Fibroblast of skin of scalp (primary cell): ENCODE measurements around the gene TMBIM1. TPM values are rescaled to one million over a fixed set of nuclear protein-coding genes. Genes with fewer than 3 reads are reported as not detected.
A peak's percentile ranks its signal among the peaks of the same experiment; 100 is the strongest.

ENCODE experiments used
- DNase-seq: peaks from one replicate; pipeline ENCODE4 v3.0.0-alpha.2; 2013
- polyA plus RNA-seq, 2 experiments: library from polyadenylated mRNA; unstranded; fragments of 120-200 nt; gene quantifications; one replicate each; pipeline ENCODE4 v1.2.1, GENCODE V29; 2013; ENCODE audit not compliant: insufficient read length in 2 of 2

TMBIM1 gene
- 78.3 TPM for polyA plus RNA-seq (2013, experiment 1 of 2; ENCODE audit: insufficient read length)
- 82.3 TPM for polyA plus RNA-seq (2013, experiment 2 of 2; ENCODE audit: insufficient read length)

GRCh38 chr2:218292048-218293014 lies at the start of gene TMBIM1:
TSS of gene TMBIM1 (minus strand) at chr2:218292503. CDS start at chr2:218282141, 10,362 bp downstream.
- DNase-seq, result peak; percentile 76

DNA sequence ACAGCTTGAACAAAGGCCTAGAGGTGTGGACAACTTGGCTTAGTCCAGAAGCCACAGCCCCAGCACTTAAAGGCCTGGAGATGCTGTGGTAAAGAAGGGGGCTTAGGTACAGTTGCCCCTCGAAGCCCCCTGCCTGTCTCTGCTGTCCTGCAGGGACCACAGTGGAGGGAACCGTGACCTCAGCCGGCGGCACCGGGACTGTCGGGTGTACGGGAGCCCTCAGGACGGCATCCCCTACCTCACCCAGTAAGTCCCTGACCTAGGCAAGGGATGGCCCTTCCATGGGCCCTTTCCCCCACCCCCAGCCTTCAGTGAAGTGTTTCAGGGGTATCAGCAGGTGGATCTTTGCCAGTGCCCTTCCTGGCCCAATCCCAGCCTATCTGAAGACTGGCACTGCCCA lies 49.1 kb upstream of the TMBIM1 start:
- DNase-seq, result no peak

- no peak for DNase-seq
Observed at GRCh38 chr2:218340656-218341055, 48.4 kb upstream of the TMBIM1 start.

GRCh38 chr2:218334531-218334930 lies 42.2 kb upstream of the TMBIM1 start:
- DNase-seq, result no peak

GRCh38 chr2:218332920-218333645 lies 40.8 kb upstream of the TMBIM1 start:
- DNase-seq, result no peak

- DNase-seq, result no peak
Observed at GRCh38 chr2:218332288-218332687, 40.0 kb upstream of the TMBIM1 start.

GRCh38 chr2:218331745-218332144 lies 39.4 kb upstream of the TMBIM1 start:
- DNase-seq, result no peak

GRCh38 chr2:218329826-218330593 lies 37.7 kb upstream of the TMBIM1 start:
- DNase-seq, result no peak

- no peak for DNase-seq
Observed at GRCh38 chr2:218329027-218329825, 36.9 kb upstream of the TMBIM1 start.

DNA sequence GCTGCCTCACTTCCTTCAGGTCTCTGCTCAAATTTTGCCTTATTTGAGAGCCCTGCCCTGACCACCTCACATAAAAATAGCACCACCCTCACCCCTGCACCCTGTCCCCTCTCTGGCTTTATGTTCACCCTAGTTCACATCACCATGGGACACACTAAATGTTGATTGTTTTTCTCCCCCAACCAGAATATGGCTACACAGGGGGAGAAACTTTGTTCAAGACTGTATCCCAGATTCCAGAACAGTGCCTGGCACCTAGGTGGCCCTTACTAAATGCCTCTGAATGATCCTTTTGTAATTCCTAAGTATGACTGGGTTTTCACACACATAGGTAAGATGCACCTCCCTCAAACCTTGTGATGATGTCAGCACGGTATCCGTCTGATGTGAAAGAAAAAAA lies 36.0 kb upstream of the TMBIM1 start:
- no peak for DNase-seq

DNA sequence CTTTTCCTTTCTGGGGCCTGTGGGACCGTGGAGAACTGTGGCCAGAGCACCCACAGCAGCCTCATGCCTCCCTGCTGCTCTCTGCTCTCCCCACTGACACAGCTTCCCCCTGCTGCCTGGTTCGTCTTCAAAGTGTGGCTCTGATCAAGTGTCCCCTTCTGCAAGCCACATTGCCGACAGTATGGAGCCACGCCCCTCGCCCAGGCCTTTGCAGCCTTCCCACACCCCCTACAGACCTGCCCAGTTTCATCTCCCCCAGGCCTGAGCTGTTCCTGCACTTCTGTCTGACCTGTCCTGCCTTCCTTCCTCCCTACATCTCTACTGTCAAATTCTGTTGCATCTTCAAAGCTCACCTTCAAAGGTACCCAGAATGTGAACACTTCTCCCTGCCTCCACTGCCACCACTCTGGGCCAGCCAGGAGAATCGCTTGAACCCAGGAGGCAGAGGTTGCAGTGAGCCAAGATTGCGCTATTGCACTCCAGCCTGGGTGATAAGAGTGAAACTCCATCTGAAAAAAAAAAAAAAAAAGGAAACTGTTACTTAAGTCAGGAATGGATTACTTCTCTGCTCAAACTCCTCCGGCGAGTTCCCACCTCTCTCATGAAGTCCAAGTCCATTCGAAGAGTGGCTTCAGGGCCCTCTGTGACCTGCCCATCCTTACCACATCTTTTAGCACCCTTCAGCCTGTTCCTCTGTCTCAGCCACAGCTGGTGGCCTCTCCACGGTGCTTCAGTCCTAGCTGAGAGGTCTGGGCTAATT lies 35.3 kb upstream of the TMBIM1 start:
- DNase-seq, result no peak

DNA sequence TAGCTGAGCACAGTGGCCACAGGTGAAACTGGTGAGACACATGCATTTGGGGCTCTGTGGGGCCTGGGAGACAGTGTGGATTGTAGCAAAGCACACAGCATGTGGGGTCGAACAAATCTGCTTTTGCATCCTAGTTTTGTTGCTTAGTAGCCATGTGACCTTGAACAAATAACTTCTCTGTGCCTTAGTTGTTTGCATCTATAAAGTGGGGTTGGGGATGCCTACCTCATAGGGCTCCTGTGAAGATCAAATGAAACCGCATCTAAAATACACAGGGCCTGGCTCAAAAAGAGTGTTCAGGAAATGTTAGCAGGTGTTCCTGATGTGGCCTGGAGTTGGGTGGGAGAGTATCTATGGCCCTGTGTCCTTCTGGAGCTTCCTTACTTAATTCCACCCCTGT lies 34.0 kb upstream of the TMBIM1 start:
- no peak for DNase-seq

GRCh38 chr2:218325566-218326160 lies 33.4 kb upstream of the TMBIM1 start:
- DNase-seq, result peak; percentile 12

DNA sequence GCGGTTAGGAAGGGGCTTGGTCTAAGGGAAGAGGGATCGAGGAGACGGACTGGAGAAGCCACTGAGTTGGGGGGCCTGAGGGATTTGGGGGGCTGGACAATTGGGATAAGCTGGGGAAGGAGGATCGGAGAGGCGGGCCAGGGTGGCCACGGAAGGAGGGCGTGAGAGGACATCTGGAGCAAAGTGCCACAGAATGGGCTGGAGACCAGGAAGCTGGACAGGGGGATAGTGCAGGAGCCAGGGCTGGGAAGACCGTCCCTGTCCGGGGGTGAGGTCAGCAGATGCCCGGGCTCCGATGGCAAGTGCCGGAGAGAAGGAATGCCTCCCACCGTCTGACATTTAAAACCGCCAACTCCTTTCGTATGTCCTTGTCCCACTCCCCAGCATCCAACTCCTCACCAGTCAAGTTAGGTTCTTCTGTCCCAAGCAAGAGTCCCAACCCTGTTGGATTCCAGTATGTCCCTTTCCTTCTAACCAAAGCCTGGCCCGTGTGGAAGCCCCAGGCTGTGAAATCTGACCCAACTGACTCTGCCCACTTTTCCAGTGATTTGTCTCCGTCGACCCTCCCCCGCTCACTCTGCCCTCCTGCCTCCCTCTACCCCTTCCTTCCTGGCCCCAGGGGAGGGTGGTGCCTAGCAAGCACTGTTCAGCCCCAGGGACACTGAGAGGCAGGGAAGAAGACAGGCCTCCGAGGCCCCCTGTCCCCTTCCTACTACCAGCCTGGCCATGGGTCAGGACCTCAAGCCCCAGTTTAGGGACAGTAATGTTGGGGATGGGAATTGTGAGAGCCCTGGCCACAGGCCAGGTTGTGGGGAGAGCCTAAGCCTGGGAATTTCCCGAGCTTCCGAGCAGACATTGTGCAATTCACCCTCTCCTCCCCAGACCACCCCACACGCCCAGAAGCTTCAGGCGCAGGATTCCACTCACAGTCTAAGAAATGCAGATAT lies 31.5 kb upstream of the TMBIM1 start:
- DNase-seq, result peak; percentile 68

DNA sequence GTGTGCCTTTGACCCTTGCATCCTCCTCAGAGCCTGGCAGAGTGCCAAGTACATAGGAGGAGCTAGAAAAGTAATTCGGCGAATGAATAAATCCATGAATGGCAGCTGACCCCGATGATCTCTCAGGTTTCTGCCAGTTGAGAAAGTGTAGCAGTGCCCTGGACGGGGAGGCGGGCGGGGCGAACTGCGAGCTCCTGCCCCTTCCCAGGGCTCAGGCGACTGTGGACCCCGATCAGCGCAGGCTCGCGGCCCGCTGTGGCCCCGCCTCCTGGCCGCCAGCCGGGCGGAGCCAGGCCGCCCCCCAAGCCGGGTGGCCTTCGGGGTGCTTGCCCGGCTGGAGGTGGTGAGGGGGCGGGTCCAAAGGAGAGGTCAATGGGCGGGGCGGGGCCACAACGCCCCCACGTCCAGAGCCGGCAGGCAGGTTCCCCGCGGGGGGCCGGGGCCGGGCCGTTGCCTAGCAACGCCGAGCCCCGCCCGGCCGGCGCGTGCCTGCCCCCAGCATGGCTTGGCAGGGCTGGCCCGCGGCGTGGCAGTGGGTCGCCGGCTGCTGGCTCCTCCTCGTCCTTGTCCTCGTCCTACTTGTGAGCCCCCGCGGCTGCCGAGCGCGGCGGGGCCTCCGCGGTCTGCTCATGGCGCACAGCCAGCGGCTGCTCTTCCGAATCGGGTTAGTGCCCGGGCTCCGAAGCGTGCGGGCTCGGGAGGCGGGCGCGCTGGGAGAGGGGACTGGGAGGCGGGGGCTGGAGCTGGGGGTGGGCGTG lies 30.6 kb upstream of the TMBIM1 start:
- DNase-seq, result peak; percentile 69

DNA sequence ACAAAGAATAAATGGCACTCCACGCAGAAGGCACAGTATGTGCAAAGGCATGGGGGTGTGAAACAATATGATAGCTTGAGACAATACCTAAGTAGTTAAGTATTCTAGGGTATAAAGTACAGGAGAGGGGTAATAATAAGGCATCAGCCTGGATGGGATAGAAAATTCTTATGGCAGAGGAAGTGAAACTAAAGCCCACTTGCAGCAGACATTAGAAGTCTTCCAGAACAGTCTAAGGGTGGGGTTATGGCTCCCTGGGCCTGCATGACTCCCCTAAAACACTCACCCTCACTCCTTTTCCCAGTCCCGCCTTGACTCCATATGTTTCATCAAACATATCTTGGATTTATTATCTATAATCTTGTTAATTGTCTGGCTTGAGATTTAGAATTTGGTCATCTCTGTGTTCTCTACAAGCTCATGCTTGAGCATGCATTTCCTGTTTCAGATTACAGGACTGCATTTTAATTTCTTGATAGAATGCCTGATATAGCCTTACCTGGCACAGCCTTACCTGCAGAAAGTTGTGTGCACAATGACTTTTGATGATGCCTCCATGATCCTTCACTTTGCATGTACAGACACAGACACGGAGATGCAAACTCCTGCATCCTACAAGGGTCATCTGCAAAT lies 28.5 kb upstream of the TMBIM1 start:
- no peak for DNase-seq

DNA sequence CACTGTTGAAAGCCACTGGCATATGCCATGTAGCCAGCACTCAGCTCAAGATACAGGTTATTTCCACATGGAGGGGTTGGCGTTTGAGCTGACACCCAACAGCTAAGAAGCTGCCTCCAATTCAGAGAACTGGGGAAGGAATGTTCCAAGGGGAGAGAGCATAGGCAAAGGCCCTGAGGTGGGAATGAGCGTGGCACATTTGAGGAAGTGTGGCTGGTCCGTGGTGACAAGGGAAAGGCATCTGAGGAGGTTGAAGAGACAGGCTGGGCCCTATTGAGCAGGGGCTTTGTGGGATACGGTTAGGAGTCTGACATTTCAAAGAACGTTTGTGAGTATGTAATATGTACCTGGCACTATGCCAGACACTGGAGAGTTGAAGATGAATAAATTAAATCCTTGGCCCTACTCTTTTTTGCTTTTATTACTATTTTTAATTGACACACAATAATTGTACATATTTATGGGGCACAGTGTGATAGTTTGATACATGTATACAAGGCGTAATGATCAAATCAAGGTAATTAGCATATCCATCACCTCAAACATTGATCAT lies 27.6 kb upstream of the TMBIM1 start:
- DNase-seq, result no peak

DNA sequence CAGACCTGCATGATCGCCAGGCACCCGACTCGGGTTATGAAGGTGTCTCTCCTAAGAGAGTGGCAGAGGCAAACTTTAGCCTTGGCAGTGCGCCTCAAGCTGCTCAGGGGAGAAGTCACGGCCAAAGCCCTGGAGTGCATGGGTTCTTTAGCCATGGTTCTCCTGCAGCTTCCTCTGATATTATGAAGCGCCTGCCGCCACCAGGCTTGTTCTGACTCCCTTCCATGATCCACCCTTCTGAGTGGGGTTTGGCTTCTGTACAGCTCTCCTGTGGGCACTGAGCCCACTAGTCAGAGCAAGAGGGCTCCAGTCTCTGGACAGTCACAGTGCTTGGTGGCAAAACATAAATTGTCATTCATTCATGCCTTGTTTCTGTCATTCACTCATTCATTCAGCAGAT lies 25.9 kb upstream of the TMBIM1 start:
- DNase-seq, result no peak
